GM21381 (cell line): ENCODE results near the gene BCKDHB.

Experiments used
- ATAC-seq: cut with Tn5 transposase; IDR thresholded peaks from one replicate; pipeline ENCODE4 v1.9.1; 2021; ENCODE audit warnings: mild to moderate bottlenecking, moderate library complexity; ENCODE audit not compliant: unreplicated experiment

The BCKDHB gene

DNA sequence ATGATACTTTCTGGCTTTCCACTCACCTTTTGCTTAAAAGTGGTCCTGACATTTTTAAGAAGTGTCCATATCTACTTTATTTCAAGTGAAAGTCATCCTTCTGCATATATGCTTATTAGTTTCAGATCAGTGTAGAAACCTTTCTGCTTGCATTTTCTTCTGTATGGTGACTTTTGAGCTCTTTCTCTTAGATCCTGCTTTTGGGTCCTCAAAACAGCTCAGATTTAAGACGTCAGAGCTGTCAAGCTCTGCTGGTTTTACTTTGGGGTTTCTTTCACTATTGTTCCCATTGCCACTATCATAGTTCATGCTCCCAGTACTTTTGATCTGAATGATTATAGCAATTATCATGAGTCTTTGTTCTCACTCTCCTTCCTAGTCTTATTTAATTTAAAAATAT, 41.7 kb downstream of the BCKDHB start:
- ATAC-seq: no peak

DNA sequence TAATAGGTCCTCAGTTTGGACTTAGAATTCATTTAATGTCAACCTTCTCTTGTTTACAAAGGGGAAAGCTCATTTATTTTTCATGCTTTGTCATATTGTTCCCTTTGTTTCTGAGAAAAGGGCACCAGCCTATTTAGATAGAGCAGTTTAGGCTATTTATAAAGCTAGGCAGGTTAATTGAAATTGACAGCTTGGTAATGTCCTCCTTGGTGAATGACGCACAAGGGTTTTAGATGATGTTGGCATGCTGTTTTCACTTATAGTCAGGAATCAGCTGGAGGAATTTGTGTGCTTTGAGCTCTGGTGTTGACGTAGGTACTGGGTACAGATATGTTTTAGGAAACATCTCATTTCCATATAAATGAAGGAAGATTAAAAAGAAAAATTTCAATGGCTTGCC, 45.2 kb downstream of the BCKDHB start:
- no peak for ATAC-seq

DNA sequence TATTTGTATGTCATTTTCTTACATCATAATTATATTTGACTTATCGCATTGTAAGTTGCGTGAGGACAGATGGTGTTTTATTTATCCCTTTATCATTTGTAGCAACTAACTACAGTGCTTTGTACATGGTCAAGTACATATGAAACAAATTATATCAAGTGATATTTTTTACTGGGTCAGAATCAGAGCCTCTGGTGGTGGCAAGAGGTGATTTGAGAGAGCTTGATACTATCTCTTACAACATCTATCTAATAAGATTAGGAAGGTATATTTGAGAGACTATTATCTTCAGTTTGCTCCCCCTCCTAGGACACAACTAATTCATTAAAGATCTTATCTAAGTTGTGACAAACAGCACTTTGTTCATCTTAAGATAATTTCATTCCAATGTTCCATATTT, 47.7 kb downstream of the BCKDHB start:
- ATAC-seq: no peak

DNA sequence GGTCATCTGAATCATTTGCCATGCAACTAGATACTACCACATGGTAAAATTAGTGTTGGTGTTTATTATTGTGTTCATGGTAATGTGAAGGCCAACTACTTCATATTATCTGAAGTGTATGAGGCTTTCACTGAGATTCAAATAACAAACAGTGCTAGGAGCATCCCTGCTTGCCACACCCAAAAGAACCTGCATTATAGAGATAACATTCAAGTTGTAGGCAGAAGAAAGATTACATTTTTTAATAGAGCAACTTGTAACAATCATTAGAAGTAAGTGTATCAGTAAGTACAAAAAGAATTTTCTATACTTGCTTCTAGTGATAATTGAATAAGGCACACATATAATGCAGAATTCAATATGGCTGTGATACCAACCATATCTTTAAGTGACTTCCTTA, 49.8 kb downstream of the BCKDHB start:
- no peak for ATAC-seq

DNA sequence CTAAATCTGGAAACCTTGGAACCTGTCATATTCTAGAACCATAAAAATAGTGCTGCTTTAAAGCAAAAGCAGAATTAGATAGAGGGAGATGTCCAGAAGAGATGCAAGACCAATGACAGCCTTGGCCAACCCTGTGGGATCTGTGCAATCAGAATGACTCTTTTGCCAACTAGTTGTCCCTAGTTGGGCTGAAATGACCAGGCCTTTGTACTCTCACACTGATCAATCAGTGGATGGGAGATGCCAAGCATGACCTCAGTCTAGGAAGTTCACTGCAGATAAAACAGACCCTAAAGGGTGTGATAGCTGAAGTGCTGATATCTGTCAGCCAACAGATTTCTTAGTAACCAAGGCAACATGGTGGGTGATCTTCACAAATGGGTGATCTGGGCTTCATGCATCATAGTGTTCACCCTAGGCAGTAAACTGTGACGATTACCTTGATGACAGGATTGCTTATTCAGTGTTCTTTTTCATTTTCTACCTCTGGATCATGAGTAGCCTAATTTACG, 52.1 kb downstream of the BCKDHB start:
- no peak for ATAC-seq

DNA sequence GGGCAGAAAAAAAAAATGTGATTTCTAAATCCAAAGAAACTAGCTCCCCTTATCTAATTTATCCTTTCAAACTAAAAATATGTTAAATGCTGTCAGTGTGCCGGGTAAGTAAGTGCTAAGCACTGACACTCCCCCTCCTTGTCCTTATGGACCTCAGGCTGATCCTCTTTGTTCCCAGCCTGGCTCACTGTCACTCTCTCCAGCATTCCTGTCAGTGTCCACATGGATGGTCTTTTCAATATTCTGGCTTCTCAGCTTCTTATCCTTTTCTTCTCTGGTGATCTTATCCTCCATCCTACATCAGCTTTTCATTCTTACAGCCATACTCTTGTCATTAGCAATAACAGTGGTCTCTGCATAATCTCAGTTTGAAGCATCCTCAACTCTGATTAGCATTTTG, 55.0 kb downstream of the BCKDHB start:
- ATAC-seq: no peak

DNA sequence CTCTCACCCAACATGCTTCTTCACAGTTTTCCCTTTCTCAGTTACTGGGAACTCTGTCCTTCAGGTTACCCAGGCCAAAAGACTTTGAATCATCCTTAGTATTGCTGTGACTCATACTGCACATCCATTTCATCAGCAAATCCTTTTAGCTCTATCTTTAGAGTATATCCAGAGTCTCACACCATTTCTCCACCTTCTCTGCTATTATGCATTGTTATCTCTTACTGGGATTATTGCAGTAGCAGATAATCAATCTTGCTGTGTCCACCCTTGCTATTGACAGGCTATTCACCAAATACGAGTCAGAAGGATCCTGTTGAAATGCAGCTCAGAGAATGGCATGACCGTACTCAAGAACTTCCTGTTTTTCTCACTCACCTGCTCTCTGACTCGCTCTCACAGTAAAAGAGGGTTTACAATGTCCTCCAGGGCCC, 57.3 kb downstream of the BCKDHB start:
- ATAC-seq: peak; percentile 54

DNA sequence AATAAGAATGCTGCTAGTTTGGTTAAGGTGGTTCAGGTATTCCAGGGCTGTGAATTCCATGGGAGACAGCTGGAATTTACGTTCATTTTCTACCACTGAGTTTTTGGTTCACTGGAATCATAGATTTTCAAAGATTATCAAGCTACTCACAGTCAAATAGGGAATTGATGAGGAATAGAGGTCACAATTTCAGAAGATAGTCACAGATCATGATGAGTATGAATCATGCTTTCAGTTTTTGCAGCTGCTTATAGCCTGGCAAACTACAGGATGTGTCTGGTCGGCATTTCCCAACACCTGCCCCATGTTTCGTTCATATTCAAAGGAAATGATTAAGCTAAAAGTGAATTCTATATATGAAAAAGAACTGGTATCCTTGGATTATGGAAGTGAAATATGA, 58.7 kb downstream of the BCKDHB start:
- peak; percentile 97 for ATAC-seq

DNA sequence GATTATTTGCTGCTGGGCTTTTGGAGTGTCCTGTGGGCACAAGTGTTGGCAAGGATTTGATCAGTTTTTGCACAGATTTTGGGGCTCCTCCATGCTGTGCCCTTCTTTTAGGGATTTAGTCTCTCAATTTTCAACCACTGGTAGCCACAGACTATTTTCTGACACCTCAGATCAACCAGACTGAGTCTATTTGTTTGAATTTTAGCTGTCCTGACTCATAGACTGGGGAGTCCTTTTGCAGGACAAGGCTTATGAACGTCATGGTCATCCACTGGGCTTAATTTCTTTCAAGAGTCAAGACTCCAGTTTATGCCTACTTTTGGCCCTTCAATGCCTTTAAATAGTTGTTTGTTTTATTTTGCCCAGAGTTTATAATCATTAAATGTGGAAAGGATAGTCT, 59.3 kb downstream of the BCKDHB start:
- ATAC-seq: no peak

DNA sequence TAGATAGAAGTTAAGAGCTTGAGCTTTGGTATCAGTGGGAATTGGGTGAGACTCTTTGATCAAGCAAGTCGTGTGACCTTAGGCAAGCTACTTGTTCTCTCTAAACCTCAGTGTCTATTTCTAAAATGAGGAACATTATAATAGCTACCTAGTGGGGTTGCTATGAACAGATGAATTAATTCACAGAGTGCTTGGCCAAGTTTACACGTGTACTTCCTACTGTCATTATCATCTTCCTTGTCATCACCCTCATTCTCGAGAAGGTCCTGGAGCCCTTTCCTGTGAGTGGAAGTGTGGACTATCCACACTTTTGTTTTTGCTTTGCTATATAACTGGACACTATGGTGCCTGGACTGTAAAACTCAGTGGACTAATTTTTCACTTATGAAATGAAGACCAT, 64.0 kb downstream of the BCKDHB start:
- no peak for ATAC-seq

DNA sequence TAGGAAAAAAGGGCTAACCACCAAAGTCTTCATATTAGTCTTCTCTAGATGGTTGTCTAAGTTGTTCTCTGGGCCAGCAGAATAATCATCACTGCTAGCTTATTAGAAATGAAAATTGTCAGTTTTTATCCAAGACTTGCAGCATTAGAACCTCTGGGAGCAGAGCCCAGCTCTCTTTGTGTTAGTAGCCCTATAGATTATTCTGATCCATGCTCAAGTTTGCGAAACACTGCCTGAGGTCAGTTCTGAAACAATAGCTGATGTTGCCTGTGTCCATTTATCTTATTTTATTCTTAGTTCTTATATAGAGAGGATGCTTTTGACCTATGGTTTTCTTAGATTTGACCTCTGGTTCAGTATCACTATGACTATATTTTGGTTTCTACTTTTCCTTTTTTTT, 66.9 kb downstream of the BCKDHB start:
- ATAC-seq: no peak

DNA sequence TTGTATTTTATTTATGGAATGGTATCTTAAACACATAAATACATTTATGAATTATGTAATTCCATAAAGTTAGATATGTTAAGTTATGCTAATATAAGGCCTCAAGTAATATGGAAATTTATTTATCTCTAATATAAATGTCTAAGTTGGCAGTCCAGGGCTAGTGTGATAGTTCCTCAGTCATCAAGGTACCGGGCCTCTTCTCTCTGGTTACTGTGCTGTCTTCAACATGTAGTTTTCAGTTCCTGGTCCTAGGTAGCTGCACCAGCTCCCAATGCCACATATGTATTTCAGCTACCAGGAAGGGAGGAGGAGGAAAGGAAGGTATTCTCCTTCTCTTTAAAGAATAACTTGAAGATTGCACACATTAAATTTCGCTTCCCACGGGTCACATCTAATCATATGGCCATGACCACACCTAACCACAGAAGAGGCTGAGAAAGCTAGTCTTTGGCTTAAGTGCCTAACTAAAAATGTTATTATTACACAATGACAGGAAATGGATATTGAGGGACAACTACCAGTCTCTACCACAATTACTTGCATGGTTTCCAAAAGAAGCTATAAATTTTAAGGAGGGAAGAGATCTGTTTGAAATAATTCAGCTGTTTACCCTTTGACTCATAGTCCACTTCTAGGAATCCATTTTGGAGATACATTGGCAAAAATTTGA, 68.6 kb downstream of the BCKDHB start:
- ATAC-seq: peak; percentile 60

DNA sequence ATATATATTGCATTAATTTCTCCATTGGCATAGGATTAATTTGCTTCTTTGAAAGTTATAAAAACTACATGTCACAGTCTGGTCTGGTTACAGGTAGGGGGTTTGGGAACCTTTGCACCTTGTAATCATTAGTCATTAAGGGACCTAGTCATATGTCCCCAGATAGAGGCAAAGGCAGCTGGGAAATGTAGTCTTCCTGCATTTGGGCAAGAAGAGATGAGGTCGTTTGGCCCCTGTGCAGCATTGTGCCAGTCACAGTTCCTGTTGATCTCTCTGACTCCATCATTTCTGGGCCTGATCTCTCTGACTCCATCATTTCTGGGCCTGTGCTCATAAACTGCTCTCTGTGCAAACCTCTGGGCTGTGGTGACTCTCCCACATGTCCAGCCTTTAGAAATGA, 73.2 kb downstream of the BCKDHB start:
- ATAC-seq: no peak

DNA sequence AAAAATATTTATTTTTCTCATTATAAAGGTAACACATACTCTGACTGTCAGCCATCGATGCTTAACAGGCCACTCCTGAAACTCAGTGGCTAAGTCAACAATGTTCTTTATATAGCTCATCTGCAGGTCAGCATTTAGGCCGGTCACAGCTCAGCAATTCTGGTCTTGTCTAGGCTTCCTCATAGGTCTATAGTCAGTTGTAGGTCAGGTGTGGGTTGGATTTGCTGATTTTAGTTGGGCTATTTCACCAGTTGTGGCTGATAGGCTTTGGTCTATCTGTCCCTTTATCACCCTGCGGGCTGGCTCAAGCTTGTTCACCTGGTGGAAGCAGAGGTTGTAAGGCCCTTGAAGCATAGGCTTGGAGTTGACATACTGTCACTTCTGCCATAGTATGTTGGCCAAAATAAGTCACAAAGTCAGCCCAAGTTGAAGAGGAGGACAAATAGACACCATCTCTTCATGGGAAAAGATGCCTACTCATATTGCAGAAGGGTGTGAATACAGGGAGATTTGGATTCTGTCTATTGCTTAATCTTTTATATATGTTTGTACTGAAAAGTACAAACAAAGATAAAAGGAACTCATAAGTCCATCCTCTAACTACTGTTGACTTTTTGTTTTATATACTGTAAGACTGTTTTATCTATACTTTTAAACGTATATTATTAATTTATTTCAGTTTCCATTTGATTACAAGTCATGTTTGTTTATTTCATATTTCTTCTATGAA, 75.0 kb downstream of the BCKDHB start:
- ATAC-seq: peak; percentile 60

DNA sequence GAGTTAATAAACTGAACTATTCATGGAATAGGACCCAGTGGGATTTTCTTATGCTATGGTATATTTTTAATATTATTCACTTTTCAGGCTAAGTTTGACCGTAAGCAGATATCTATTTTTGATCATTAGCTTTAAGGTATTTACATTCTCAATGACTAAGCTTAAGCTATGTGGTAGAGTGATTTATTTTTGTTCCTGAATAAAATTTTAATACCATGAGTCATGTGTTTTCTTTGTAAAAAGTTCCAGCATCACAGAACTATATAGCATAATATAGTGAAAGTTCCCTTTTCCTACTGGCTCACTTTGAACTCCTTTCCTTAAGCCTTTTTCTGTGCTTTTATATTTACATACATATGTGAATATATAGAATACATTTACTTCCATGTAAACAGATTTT, 75.8 kb downstream of the BCKDHB start:
- no peak for ATAC-seq

DNA sequence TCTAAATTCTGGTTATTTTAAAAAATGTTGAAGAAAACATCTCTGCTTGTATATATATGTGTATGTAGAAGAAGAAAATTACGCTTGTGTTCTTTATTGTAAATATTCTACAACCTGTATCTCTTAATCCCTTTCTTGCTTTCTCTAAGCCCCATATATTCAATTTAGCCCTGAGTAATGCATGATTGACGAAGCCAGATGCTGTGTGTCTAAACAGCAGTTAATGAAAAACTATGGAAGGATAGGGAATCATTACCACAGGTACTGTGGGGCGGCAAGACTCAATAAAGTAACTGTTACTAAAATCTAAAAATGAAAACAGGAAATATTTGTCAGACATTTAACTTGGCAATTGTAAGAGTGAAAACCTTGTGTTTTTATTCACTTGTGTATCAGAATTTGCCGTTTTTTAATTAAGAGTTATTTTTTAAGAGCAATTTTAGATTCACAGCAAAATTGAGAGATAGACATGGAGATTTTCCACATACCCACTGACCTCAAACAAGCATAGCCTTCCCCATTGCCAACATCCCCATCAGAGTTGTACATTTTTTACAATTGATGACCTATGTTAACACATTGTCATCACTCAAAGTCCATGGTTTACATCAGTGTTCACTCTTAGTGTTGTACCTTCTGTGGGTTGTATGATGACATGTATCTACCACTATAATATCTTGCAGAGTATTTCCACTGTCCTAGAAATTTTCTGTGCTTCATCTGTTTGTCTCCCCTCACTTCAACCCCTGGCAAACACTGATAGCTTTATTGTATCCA, 76.7 kb downstream of the BCKDHB start:
- no peak for ATAC-seq

DNA sequence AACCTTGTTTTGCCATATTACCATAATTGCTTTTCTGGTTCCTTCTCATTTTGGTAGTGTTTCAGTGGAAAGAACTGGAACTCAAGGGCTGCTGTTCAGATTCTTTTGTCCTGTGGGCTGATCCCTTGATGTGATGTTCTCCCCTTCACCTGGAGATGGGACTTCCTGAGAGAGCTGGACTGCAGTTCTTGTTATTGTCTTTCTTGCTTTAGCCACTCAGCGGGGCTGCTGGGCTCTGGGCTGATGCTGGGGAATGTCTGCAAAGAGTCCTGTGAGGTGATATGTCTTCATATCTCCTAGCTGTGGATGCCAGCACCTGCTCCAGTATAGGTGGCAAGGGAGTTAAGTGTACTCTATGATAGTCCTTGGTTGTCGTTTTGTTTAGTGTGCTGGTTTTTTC, 79.0 kb downstream of the BCKDHB start:
- ATAC-seq: no peak

DNA sequence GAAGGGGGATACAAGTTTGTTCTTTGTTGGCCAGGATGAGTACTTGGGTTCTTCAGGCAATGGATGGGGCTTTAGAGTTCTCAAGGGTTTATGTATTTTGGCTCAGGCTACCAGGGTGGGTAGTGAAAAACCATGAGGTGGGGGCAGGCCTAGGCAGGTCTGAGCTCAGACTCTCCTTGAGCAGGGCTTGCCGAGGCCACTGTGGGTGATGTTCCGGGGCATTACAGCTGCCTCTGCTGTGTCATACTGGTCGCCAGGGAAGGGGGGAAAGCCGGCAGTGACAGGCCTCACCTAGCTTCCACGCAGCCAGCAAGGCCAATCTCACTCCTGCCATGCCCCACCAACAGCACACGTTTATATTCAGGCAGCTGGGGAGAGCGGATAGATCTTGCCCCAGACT, 79.6 kb downstream of the BCKDHB start:
- no peak for ATAC-seq

DNA sequence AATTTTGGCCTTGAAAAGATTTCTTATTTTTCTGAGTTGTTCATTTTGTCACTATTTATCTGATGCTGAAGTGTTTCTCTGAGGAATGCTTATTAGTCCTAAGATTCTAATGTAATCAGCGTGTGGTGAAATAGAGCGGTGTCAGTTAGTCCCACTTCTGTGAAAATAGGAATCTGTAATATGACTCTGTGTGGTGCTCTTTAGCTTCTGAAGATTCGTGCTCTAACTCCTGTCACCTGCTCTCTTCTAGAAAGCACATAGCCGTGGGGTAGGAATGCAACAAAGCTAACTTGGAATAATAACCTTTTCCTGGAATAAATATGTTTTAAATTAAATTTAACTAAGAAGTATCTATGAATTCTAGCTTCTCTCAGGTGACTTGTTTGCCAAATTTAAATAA, 90.4 kb downstream of the BCKDHB start:
- ATAC-seq: no peak

DNA sequence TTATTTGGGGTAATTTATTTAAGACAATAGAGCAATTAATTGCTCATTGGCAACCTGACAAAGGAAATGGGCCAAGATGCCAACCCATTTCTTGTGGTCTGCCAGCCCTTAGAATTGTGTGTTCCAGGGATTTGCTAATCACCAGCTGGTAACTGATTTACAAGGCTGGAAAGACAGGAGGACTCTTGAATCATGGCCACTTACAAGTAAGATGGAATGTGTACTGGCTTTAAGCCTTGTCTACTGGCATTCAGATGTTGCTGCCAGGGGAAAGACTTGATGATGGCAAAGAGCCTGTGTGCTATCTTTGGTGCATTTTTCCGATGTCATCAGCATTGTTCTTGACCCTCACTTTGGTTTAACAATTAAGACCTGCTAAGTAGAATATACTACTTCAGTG, 91.0 kb downstream of the BCKDHB start:
- ATAC-seq: no peak

DNA sequence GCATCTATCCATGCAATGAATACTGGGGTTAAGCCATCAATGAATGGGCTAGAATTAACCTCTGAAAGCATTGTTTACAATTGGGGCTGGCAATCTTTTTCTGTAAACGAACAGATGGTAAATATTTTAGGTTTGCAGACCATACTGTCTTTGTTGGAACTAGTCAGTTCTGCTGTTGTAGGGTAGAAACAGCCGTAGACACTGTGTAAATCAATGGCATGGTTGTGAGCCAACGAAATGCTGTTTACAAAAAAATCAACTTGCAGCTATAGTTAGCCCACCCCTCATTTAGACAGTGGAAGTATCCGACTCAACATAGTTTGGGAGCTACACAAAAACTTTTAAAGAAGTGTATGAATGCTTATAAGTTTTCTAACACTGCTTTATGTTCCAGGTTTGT, 91.5 kb downstream of the BCKDHB start:
- ATAC-seq: no peak

DNA sequence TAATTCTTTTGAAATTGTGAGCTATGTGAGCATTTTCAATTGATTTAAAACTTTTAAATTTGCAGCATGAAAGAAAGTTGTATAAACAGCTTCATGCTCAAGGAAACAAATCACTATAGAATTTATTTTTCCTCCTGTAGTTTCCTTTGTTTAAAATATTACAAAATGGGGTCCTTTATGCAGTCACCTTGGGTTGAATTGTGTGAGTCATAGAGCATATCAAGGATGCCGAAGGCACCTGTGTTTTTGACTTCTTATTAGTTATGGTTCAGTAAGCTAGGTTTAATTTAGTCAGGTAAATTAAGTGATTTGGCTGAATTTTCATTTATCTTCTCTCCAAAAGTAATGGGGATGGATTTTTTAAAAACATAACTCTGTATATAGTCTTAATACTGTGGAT, 96.8 kb downstream of the BCKDHB start:
- ATAC-seq: no peak
